ENCODE results near the gene FBXO21. TPM values are rescaled to one million over a fixed set of nuclear protein-coding genes. Genes with fewer than 3 reads are reported as not detected.

FBXO21 gene
- total and polyA plus RNA-seq, 2 donors from 2014 or later = 28.9 to 45.0 TPM

- TF ChIP-seq CTCF (IDR thresholded peaks at IDR 0.05; ENCODE audit: borderline replicate concordance, extremely low read depth, insufficient read depth) = no peak
- FAIRE-seq = no peak
- Histone ChIP-seq H3K4me3 (ENCODE audit: low read length in 3 of 3) (no peak overlapping the region), H3K4me1 (ENCODE audit: control insufficient read depth in 2 of 3, insufficient read depth in 2 of 3, low read depth in 1 of 3, low read length in 3 of 3) (peaks cover 0 to 2% (median 0%) of the 10 kb centered on the region in 3 donors), H3K27ac (ENCODE audit: low read depth in 2 of 2, low read length in 2 of 2) (no peak overlapping the region), H3K9me3 (ENCODE audit: control insufficient read depth in 2 of 3, insufficient read depth in 1 of 3, low read length in 3 of 3) (peaks cover 0 to 5% (median 0%) of the 10 kb centered on the region in 3 donors), H3K27me3 (ENCODE audit: control insufficient read depth, insufficient read depth, low read length) (no peaks in the 10 kb centered on the region), H3K9ac (ENCODE audit: low read length in 3 of 3) (no peak overlapping the region), H3K36me3 (ENCODE audit: control insufficient read depth in 2 of 3, insufficient read depth in 3 of 3, low read length in 3 of 3) (peaks cover 0 to 2% (median 0%) of the 10 kb centered on the region in 3 donors)
- DNase-seq = no peak
- intact Hi-C loops (cut with DNase I) = loop anchor here (10.0 kb wide), 1 partner anchor 103 kb away; no protein-coding TSS in a partner anchor
Observed at GRCh38 chr12:117127933-117128823, 62.1 kb downstream of the FBXO21 start.

DNA sequence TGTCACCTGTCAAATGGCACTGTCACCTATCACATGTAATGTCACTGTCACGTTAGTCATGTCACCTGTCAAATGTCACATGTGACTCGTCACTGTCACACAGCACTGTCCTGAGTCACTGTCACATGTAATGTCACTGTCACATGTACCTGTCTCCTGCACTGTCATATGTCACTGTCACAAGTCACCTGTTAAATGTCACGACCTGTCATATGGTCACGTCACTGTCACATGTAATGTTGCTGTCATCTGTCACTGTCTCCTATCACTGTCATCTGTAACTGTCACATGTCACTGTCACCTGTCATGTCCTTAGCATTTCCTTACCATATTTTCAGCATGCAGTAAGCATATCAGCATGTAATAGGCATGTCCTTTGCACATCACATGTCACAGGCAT, 63.9 kb downstream of the FBXO21 start:
- DNase-seq = no peak
- FAIRE-seq = no peak
- no peak overlapping the region for H3K4me3 ChIP-seq (ENCODE audit: low read length in 3 of 3)
- intact Hi-C loops (cut with DNase I) = loop anchor here (10.0 kb wide), 1 partner anchor 102 kb away; no protein-coding TSS in a partner anchor
- peaks cover 0 to 2% (median 0%) of the 10 kb centered on the region in 3 donors for H3K4me1 ChIP-seq (ENCODE audit: control insufficient read depth in 2 of 3, insufficient read depth in 2 of 3, low read depth in 1 of 3, low read length in 3 of 3)
- peak overlapping the region in 1 of 3 donors; percentile 0 for H3K9ac ChIP-seq (ENCODE audit: low read length in 3 of 3)
- no peak for TF ChIP-seq CTCF (IDR thresholded peaks at IDR 0.05; ENCODE audit: borderline replicate concordance, extremely low read depth, insufficient read depth)
- H3K27me3 ChIP-seq (ENCODE audit: control insufficient read depth, insufficient read depth, low read length) = no peaks in the 10 kb centered on the region
- peaks cover 0 to 2% (median 0%) of the 10 kb centered on the region in 3 donors for H3K36me3 ChIP-seq (ENCODE audit: control insufficient read depth in 2 of 3, insufficient read depth in 3 of 3, low read length in 3 of 3)
- no peak overlapping the region for H3K27ac ChIP-seq (ENCODE audit: low read depth in 2 of 2, low read length in 2 of 2)
- peaks cover 0 to 5% (median 0%) of the 10 kb centered on the region in 3 donors for H3K9me3 ChIP-seq (ENCODE audit: control insufficient read depth in 2 of 3, insufficient read depth in 1 of 3, low read length in 3 of 3)

DNA sequence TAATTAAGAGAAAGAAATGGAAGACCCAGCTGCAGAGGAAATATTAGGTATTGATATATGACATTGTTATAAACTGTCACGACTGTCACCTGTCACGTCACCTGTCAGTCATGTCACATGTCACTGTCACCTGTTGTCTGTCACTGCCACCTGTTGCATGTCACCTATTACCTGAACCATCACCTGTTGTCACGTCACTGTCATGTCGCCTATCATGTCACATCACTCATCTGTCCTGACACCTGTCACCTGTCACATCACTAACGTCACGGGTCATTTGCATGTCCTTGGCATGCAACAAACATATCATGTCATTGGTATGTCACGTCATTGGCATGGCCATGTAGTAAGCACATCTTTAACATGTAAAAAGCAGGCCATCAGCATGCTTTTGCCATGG, 64.5 kb downstream of the FBXO21 start:
- peaks cover 0 to 5% (median 0%) of the 10 kb centered on the region in 3 donors for H3K9me3 ChIP-seq (ENCODE audit: control insufficient read depth in 2 of 3, insufficient read depth in 1 of 3, low read length in 3 of 3)
- no peak overlapping the region for H3K9ac ChIP-seq (ENCODE audit: low read length in 3 of 3)
- no peak for TF ChIP-seq CTCF (IDR thresholded peaks at IDR 0.05; ENCODE audit: borderline replicate concordance, extremely low read depth, insufficient read depth)
- H3K4me1 ChIP-seq (ENCODE audit: control insufficient read depth in 2 of 3, insufficient read depth in 2 of 3, low read depth in 1 of 3, low read length in 3 of 3) = peaks cover 0 to 2% (median 0%) of the 10 kb centered on the region in 3 donors
- H3K27ac ChIP-seq (ENCODE audit: low read depth in 2 of 2, low read length in 2 of 2) = no peak overlapping the region
- no peaks in the 10 kb centered on the region for H3K27me3 ChIP-seq (ENCODE audit: control insufficient read depth, insufficient read depth, low read length)
- no peak for DNase-seq
- no peak overlapping the region for H3K4me3 ChIP-seq (ENCODE audit: low read length in 3 of 3)
- intact Hi-C loops (cut with DNase I) = loop anchor here (10.0 kb wide), 1 partner anchor 101 kb away; no protein-coding TSS in a partner anchor
- FAIRE-seq = no peak
- H3K36me3 ChIP-seq (ENCODE audit: control insufficient read depth in 2 of 3, insufficient read depth in 3 of 3, low read length in 3 of 3) = peaks cover 0 to 2% (median 0%) of the 10 kb centered on the region in 3 donors
